ENCODE results near the gene PIAS1.

- no peak for TF ChIP-seq CTCF (IDR thresholded peaks at IDR 0.05)
- TF ChIP-seq POLR2A (IDR thresholded peaks at IDR 0.05) = no peak
Measured at GRCh38 chr15:68057758-68058157, 3.6 kb downstream of the PIAS1 start.

All from body of pancreas (tissue), 4 donors.